Kidney (tissue), 14 donors: ENCODE data around the gene HLA-DPB1. TPM values are rescaled to one million over a fixed set of nuclear protein-coding genes. Genes with fewer than 3 reads are reported as not detected.

Experiments
- DNase-seq, 5 donors: peaks; one replicate each; pipeline ENCODE4 v3.0.0-alpha.2; 2013 to 2020
- FAIRE-seq: peaks from 2 replicates; lab custom pipeline; 2012; peaks lifted over from hg19 to GRCh38; lab: Jason Lieb, UNC
- H3K27ac ChIP-seq, 2 donors: one replicate each; pipeline ENCODE4 v1.7.0; 2013; ENCODE audit warnings: low read depth in 2 of 2, low read length in 2 of 2, inconsistent platforms in 1 of 2
- H3K27me3 ChIP-seq: one replicate; pipeline ENCODE4 v1.7.1; 2013; ENCODE audit warnings: low read length, inconsistent platforms; ENCODE audit not compliant: control insufficient read depth, insufficient read depth
- H3K36me3 ChIP-seq, 3 donors: one replicate each; pipeline versions ENCODE4 v1.7.0 to v1.7.1; 2013; ENCODE audit warnings: low read length in 3 of 3, control low read depth in 1 of 3, inconsistent platforms in 1 of 3; ENCODE audit not compliant: insufficient read depth in 3 of 3, control insufficient read depth in 2 of 3
- H3K4me1 ChIP-seq, 3 donors: one replicate each; pipeline versions ENCODE4 v1.7.0 to v1.7.1; 2013; ENCODE audit warnings: low read length in 3 of 3, inconsistent platforms in 1 of 3, low read depth in 1 of 3; ENCODE audit not compliant: control insufficient read depth in 2 of 3, insufficient read depth in 2 of 3
- H3K4me3 ChIP-seq, 3 donors: one replicate each; pipeline versions ENCODE4 v1.7.0 to v1.8.1; 2013; ENCODE audit warnings: low read length in 3 of 3, control low read depth in 1 of 3, inconsistent platforms in 1 of 3
- H3K9ac ChIP-seq, 3 donors: one replicate each; pipeline versions ENCODE4 v1.7.0 to v1.7.1; 2013; ENCODE audit warnings: low read length in 3 of 3, control low read depth in 1 of 3, inconsistent platforms in 1 of 3
- H3K9me3 ChIP-seq, 3 donors: one replicate each; pipeline versions ENCODE4 v1.7.0 to v1.7.1; 2013; ENCODE audit warnings: low read length in 3 of 3, control low read depth in 1 of 3, inconsistent platforms in 1 of 3; ENCODE audit not compliant: control insufficient read depth in 2 of 3, insufficient read depth in 1 of 3
- intact Hi-C: fragments of 100-400 bp; cut with DNase I; formaldehyde crosslinking; loops from one replicate; pipeline ENCODE4 v1.11.1; 2022
- polyA plus RNA-seq: library from polyadenylated mRNA; stranded (reverse); fragments of 350-450 nt; fragmentation: Illumina TruSeq; extraction: RNeasy Lipid Tissue Mini Kit (QIAGEN cat#74804); gene quantifications from one replicate; pipeline ENCODE4 v1.2.3, GENCODE V29; 2014; ENCODE audit warnings: low read depth, low replicate concordance; ENCODE audit not compliant: insufficient read depth
- total RNA-seq: library from RNA; stranded (reverse); fragmentation: NEBNext Ultra II Directional; extraction: Animal tissue kit (Norgen Biotek cat#: 25700); gene quantifications from one replicate; pipeline ENCODE4 v1.2.1, GENCODE V29; 2021
- TF ChIP-seq, protein P1 (sequence below): IDR thresholded peaks from 3 replicates; pipeline ENCODE4 v1.5.1; 2012; ENCODE audit warnings: mild to moderate bottlenecking, moderate library complexity, borderline replicate concordance; ENCODE audit not compliant: insufficient read depth; ENCODE audit errors: extremely low read depth
- donor health status: control.
- donor health status: control.
- donor health status: control.
- donor health status: control.
- donor health status: control.
- donor health status: DM: yes; HTN: yes; CAD: no.
- donor health status: Normal renal cell carcinoma (clear cell type).

HLA-DPB1 gene
- total and polyA plus RNA-seq, 2 donors from 2014 or later, result 141 to 181 TPM

DNA sequence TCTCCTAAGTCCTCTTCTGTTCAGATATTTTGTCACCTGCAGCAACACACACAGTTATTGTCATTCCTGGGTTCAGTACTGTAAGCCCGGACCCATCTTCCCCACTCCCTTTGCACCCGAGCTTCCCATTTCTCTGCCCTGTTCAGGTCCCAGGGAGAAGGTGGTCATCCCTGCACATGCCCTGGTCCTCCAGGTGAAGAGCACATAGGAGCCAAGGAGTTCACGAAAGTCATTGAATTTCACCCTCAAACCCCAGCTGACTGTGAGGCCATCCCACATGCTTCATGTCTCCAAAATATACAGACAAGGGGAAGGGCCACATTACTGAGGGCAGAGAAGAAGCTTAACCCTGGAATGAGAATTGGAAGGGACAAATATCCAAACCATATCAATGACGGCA lies 10.5 kb upstream of the HLA-DPB1 start:
- intact Hi-C loops, result no loop called here
- Histone ChIP-seq H3K9me3 (no peaks in the 10 kb centered on the region), H3K27ac (no peak overlapping the region), H3K4me3 (no peak overlapping the region), H3K36me3 (peaks cover 0 to 2% (median 0%) of the 10 kb centered on the region in 3 donors), H3K9ac (no peak overlapping the region), H3K27me3 (no peaks in the 10 kb centered on the region), H3K4me1 (peaks cover 0 to 2% (median 0%) of the 10 kb centered on the region in 3 donors)
- DNase-seq (no peak), FAIRE-seq (no peak)
- TF ChIP-seq, protein P1, sequence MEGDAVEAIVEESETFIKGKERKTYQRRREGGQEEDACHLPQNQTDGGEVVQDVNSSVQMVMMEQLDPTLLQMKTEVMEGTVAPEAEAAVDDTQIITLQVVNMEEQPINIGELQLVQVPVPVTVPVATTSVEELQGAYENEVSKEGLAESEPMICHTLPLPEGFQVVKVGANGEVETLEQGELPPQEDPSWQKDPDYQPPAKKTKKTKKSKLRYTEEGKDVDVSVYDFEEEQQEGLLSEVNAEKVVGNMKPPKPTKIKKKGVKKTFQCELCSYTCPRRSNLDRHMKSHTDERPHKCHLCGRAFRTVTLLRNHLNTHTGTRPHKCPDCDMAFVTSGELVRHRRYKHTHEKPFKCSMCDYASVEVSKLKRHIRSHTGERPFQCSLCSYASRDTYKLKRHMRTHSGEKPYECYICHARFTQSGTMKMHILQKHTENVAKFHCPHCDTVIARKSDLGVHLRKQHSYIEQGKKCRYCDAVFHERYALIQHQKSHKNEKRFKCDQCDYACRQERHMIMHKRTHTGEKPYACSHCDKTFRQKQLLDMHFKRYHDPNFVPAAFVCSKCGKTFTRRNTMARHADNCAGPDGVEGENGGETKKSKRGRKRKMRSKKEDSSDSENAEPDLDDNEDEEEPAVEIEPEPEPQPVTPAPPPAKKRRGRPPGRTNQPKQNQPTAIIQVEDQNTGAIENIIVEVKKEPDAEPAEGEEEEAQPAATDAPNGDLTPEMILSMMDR, result no peak

DNA sequence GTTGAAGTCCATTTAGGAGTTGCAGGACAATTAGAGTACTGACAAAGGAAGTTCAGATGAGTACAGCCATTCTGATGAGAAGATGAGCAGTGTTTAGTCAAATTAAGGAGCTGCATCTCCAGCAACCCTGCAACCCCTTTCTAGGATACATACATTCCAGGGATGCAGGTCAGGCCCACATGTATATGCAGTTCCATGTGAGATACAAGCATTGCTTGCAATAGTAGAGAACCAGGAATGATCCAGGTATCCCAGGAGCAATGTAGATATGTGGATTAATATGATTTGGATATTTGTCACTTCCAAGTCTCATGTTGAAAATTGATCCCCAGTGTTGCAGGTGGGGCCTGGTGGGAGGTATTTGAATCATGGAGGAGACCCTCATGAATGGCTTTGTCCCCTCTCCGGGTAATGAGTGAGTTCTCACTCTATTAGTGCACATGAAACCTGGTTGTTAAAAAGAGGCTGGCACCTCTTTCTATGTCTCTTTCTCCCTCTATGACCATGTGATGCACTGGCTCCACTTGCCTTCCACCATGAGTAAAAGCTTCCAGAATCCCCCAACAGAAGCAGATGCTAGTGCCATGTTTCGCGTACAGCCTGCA lies 8.8 kb upstream of the HLA-DPB1 start:
- Histone ChIP-seq H3K9ac (no peak overlapping the region), H3K27ac (no peak overlapping the region), H3K4me1 (peaks cover 0 to under 1% (median 0%) of the 10 kb centered on the region in 3 donors), H3K27me3 (no peaks in the 10 kb centered on the region), H3K36me3 (peaks cover 0 to 2% (median 0%) of the 10 kb centered on the region in 3 donors), H3K4me3 (no peak overlapping the region), H3K9me3 (no peaks in the 10 kb centered on the region)
- no peak for DNase-seq
- TF ChIP-seq, protein P1, result no peak
- intact Hi-C loops, result no loop called here
- FAIRE-seq, result no peak

- FAIRE-seq (no peak), DNase-seq (no peak)
- Histone ChIP-seq H3K27me3 (no peaks in the 10 kb centered on the region), H3K4me3 (no peak overlapping the region), H3K27ac (no peak overlapping the region), H3K36me3 (peaks cover 0 to 2% (median 0%) of the 10 kb centered on the region in 3 donors), H3K9ac (no peak overlapping the region), H3K4me1 (peaks cover 0 to 4% (median 0%) of the 10 kb centered on the region in 3 donors), H3K9me3 (no peaks in the 10 kb centered on the region)
- intact Hi-C loops, result no loop called here
- TF ChIP-seq, protein P1, result no peak
Observed at GRCh38 chr6:33069021-33069738, 6.6 kb upstream of the HLA-DPB1 start.
